IPS-NIHi7 (cell line): ENCODE results near the gene LAIR2.

ENCODE experiments used
- DNase-seq: peaks from one replicate; pipeline ENCODE4 v3.0.0; 2012; ENCODE audit warnings: mixed read lengths; ENCODE audit errors: extremely low spot score

The LAIR2 gene

DNA sequence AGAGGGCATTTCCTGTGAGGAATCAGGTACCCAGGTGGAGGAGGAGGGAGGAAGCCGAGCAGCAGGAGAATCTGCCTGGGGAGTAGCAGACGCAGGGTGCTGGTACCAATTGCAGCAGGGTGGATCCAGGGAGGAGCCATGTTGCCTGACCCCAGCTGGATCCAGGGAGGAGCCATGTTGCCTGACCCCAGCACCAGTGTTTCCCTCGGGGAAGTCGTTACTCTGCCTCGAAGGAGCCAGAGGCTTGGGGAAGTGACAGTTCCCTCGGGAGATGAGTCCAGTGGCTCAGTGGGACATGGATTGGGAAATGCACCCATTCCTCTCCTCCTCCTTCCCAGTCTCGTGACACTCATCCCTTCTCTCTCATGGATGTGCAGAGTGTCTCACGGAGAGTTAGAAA, 31.5 kb downstream of the LAIR2 start:
- DNase-seq: no peak

GRCh38 chr19:54535601-54536000, 33.0 kb downstream of the LAIR2 start:
- DNase-seq: no peak

- DNase-seq: no peak
Measured at GRCh38 chr19:54536956-54537355, 34.3 kb downstream of the LAIR2 start.

DNA sequence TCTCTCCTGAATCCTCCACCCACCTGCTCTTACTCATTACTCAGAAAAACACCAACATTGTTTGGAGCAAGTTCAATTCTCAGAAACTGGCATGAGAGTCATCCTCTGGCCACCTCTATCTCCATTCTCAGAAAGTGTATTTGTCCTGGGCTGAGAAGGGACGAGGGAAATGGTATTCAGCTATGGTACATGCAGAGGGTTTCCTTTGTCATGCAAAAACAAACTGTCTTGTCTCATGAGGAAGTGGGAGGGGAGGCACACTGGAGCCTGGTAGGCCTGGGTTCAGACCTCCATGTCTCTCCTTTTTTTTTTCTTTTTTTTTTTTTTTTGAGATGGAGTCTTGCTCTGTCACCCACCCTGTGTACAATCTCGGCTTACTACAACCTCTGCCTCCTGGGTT, 39.1 kb downstream of the LAIR2 start:
- DNase-seq: no peak

DNA sequence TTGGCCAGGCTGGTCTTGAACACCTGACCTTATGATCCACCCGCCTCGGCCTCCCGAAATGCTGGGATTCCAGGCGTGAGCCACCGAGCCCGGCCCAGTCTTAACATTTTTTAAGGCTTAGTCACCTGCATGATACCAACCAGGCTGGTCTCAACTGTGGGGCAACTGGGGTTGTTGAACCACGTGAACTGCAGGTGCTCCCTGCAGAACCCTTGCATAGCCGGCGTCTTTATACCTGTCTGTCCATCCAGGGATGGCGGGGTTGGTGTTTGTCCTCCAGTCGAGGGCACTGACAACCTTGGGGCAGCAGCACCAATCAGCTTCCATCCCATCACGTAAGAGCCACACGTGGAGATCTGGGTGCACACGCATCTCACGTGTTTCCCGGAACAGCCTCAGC, 46.2 kb downstream of the LAIR2 start:
- no peak for DNase-seq

- no peak for DNase-seq
Measured at GRCh38 chr19:54549224-54549623, 46.6 kb downstream of the LAIR2 start.

DNA sequence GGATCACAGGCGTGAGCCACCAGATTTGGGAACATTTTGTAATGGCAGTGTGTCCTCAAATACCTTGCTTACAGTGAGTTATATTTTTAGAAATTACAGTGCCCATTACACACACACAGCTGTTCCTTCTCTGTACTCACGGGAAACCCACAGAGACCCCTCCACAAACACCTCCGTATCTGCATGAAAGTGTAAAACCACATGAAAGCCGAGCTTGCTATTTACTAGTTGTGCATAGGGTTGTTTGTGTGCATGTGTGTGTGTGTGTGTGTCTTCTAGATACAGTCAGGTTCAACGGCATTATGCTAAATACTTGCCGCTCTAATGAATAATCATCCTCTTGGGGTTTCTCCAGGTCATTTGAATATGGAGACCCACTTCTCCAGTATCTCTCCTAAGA, 48.7 kb downstream of the LAIR2 start:
- no peak for DNase-seq

GRCh38 chr19:54551950-54552912, 49.6 kb downstream of the LAIR2 start:
- no peak for DNase-seq

- no peak for DNase-seq
Measured at GRCh38 chr19:54552913-54553310, 50.3 kb downstream of the LAIR2 start.

- DNase-seq: no peak
Measured at GRCh38 chr19:54554006-54554405, 51.4 kb downstream of the LAIR2 start.

DNA sequence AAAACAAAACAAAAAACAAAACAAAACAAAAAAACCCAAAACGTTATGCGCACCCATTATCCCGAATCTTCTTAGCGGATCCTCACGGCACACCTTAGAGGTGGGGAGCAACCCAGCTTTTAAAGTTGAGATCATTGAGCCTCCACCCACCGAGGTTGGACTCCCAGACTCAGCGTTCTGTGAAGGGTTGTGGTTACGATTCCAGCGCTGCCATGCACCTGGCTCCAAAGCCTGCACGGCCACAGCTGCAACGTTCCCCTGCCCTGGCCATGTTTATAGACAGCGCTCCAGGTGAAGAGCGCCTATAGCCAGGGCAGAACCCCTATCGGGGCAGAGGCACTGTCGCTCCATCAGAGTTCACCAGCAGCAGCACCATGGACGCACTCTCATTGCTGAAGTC, 52.3 kb downstream of the LAIR2 start:
- DNase-seq: no peak

DNA sequence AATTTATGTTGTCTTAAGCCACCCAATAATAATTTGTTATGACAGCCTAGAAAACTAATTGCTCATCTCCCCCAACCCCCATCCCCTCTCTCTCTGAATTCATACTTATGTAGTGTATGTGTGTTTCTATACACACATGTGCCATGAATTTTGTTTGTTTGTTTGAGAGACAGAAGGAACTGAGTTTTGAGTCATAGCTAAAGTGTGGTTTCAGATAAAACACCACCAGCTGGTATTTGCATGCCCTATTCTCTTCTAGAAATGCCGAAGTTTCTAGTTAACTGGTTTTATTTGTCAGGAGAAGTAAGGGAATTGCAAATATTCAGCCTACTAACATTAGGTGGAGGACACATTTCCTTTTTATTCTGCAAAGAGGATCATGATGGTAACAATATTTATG, 53.6 kb downstream of the LAIR2 start:
- DNase-seq: no peak

DNA sequence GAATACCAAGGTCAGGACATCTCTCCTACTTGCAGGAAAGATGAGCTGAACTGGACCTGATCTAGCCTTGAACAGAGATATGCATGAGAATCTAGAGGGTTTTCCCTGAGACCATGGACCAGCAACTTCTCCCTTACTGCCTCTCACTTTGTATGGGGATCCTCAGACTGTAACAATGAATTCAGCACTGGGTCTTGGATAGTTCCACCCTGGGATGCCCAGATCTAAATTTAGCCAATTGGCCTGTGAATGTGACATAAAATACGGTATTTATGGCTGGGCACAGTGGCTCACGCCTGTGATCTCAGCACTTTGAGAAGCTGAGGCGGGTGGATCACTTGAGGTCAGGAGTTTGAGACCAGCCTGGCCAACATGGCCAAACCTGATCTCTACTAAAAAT, 55.7 kb downstream of the LAIR2 start:
- DNase-seq: no peak
